Stimulated activated CD8-positive, alpha-beta memory T cell treated with anti-CD3 and anti-CD28 coated beads, Interleukin-4, amount 100 ng/mL, for 1 hour (primary cell): ENCODE results near the gene SPINK4.

Experiments
- DNase-seq, 2 donors: peaks; one replicate each; pipeline ENCODE4 v3.0.0-alpha.2; 2020; ENCODE audit warnings: low read depth in 2 of 2, low spot score in 1 of 2

Gene SPINK4

GRCh38 chr9:33229359-33230114 is 10.4 kb upstream of the SPINK4 start:
- DNase-seq, result no peak

GRCh38 chr9:33230756-33231622 is 9.0 kb upstream of the SPINK4 start:
- no peak for DNase-seq

- DNase-seq, result no peak
Measured at GRCh38 chr9:33231623-33231942, 8.4 kb upstream of the SPINK4 start.

- no peak for DNase-seq
Measured at GRCh38 chr9:33232815-33233214, 7.2 kb upstream of the SPINK4 start.

- no peak for DNase-seq
Measured at GRCh38 chr9:33233626-33234342, 6.2 kb upstream of the SPINK4 start.

- no peak for DNase-seq
Measured at GRCh38 chr9:33234511-33235467, 5.2 kb upstream of the SPINK4 start.

- no peak for DNase-seq
Measured at GRCh38 chr9:33236571-33236970, 3.4 kb upstream of the SPINK4 start.

GRCh38 chr9:33241298-33241697 is 1.3 kb downstream of the SPINK4 start:
- DNase-seq, result no peak

GRCh38 chr9:33242609-33243134 is 2.7 kb downstream of the SPINK4 start:
- no peak for DNase-seq

GRCh38 chr9:33244137-33244784 is 4.3 kb downstream of the SPINK4 start:
- no peak for DNase-seq

GRCh38 chr9:33245341-33245740 is 5.4 kb downstream of the SPINK4 start:
- DNase-seq, result no peak

GRCh38 chr9:33246269-33246860 is 6.4 kb downstream of the SPINK4 start:
- no peak for DNase-seq

GRCh38 chr9:33248606-33249005 is 8.6 kb downstream of the SPINK4 start:
- DNase-seq, result no peak

GRCh38 chr9:33249087-33249658 is 9.2 kb downstream of the SPINK4 start:
- DNase-seq, result no peak

GRCh38 chr9:33249983-33250382 is 10.0 kb downstream of the SPINK4 start:
- no peak for DNase-seq

GRCh38 chr9:33250458-33250995 is 10.6 kb downstream of the SPINK4 start:
- DNase-seq, result no peak

- no peak for DNase-seq
Measured at GRCh38 chr9:33254211-33254610, 14.2 kb downstream of the SPINK4 start.

- DNase-seq, result no peak
Measured at GRCh38 chr9:33255014-33255413, 15.0 kb downstream of the SPINK4 start.

GRCh38 chr9:33255471-33255870 is 15.5 kb downstream of the SPINK4 start:
- no peak for DNase-seq
